Activated naive CD8-positive, alpha-beta T cell treated with anti-CD3 and anti-CD28 coated beads, Interleukin-2, amount 10 ng/mL, durations not matched to agents 7 days and 5 days (primary cell): ENCODE data around the gene PKP4. TPM values are rescaled to one million over a fixed set of nuclear protein-coding genes. Genes with fewer than 3 reads are reported as not detected.

Experiments used
- ATAC-seq: fragments of 150-1000 bp; cut with Tn5 transposase; one replicate; pipeline ENCODE4 v1.10.0; 2021; ENCODE audit warnings: low read depth, moderate library complexity
- POLR2A ChIA-PET: fragments of 350-600 bp; sonication (Branson Sonifier 250); formaldehyde crosslinking; loops from one replicate; lab custom pipeline; 2021; ENCODE audit warnings: antibody characterized with exemption; lab: Charles Lee
- DNase-seq: peaks from one replicate; pipeline ENCODE4 v3.0.0; 2021
- H3K27ac Mint-ChIP-seq: one replicate; pipeline ENCODE4 v1.8.0; 2022; ENCODE audit warnings: mild to moderate bottlenecking, mixed read lengths
- H3K27me3 Mint-ChIP-seq: one replicate; pipeline ENCODE4 v1.8.0; 2022; ENCODE audit warnings: mild to moderate bottlenecking, moderate library complexity, mixed read lengths
- H3K36me3 Mint-ChIP-seq: one replicate; pipeline ENCODE4 v1.8.0; 2021; ENCODE audit warnings: mild to moderate bottlenecking, mixed read lengths
- H3K4me1 Mint-ChIP-seq: one replicate; pipeline ENCODE4 v1.8.0; 2021; ENCODE audit warnings: mixed read lengths
- H3K4me3 Mint-ChIP-seq: one replicate; pipeline ENCODE4 v1.8.0; 2022; ENCODE audit warnings: mild to moderate bottlenecking, moderate library complexity, mixed read lengths
- H3K9me3 Mint-ChIP-seq: one replicate; pipeline ENCODE4 v1.8.0; 2021; ENCODE audit warnings: mixed read lengths
- total RNA-seq, 2 experiments: library from RNA; stranded (reverse); gene quantifications; one replicate each; pipeline ENCODE4 v1.2.3, GENCODE V29; 2021

PKP4 gene
- total RNA-seq, 2 experiments from 2014 or later: 37.0 to 37.8 TPM

GRCh38 chr2:158553257-158553656 lies 96.5 kb downstream of the PKP4 start:
- Mint-ChIP-seq H3K27ac (no peak overlapping the region), H3K27me3 (no peaks in the 10 kb centered on the region), H3K4me3 (no peak overlapping the region), H3K9me3 (no peaks in the 10 kb centered on the region), H3K36me3 (peaks cover 6% of the 10 kb centered on the region), H3K4me1 (no peaks in the 10 kb centered on the region)
- POLR2A ChIA-PET: no interaction called here
- no peak for ATAC-seq
- no peak for DNase-seq

GRCh38 chr2:158554996-158555395 lies 98.2 kb downstream of the PKP4 start:
- DNase-seq: no peak
- POLR2A ChIA-PET: no interaction called here

GRCh38 chr2:158556124-158556523 lies 99.4 kb downstream of the PKP4 start:
- H3K4me1 Mint-ChIP-seq: peaks cover 2% of the 10 kb centered on the region
- no peak for ATAC-seq
- H3K36me3 Mint-ChIP-seq: peaks cover 8% of the 10 kb centered on the region
- DNase-seq: no peak
- H3K27me3 Mint-ChIP-seq: no peaks in the 10 kb centered on the region
- H3K9me3 Mint-ChIP-seq: no peaks in the 10 kb centered on the region
- H3K27ac Mint-ChIP-seq: no peak overlapping the region
- POLR2A ChIA-PET: no interaction called here
- no peak overlapping the region for H3K4me3 Mint-ChIP-seq

More at GRCh38 chr2:158554996-158555395, 98.2 kb downstream of the PKP4 start:
- Mint-ChIP-seq H3K27ac (no peak overlapping the region), H3K9me3 (no peaks in the 10 kb centered on the region), H3K27me3 (no peaks in the 10 kb centered on the region), H3K4me3 (no peak overlapping the region), H3K4me1 (peaks cover 2% of the 10 kb centered on the region), H3K36me3 (peaks cover 8% of the 10 kb centered on the region)
- no peak for ATAC-seq

- Mint-ChIP-seq H3K27ac (no peak overlapping the region), H3K4me3 (no peak overlapping the region), H3K27me3 (no peaks in the 10 kb centered on the region), H3K9me3 (no peaks in the 10 kb centered on the region), H3K4me1 (peaks cover 2% of the 10 kb centered on the region), H3K36me3 (peaks cover 6% of the 10 kb centered on the region)
- POLR2A ChIA-PET: no interaction called here
- no peak for DNase-seq
- ATAC-seq: no peak
Measured at GRCh38 chr2:158557752-158558151, 101.0 kb downstream of the PKP4 start.

- H3K36me3 Mint-ChIP-seq: peaks cover 6% of the 10 kb centered on the region
- ATAC-seq (no peak), DNase-seq (no peak)
- no peaks in the 10 kb centered on the region for H3K9me3 Mint-ChIP-seq
- no peak overlapping the region for H3K4me3 Mint-ChIP-seq
- peaks cover 2% of the 10 kb centered on the region for H3K4me1 Mint-ChIP-seq
- POLR2A ChIA-PET: no interaction called here
- no peak overlapping the region for H3K27ac Mint-ChIP-seq
- no peaks in the 10 kb centered on the region for H3K27me3 Mint-ChIP-seq
Measured at GRCh38 chr2:158559252-158559651, 102.5 kb downstream of the PKP4 start.

GRCh38 chr2:158560259-158560658 lies 103.5 kb downstream of the PKP4 start:
- peaks cover 6% of the 10 kb centered on the region for H3K36me3 Mint-ChIP-seq
- no peak for DNase-seq
- no peak for ATAC-seq
- no peaks in the 10 kb centered on the region for H3K9me3 Mint-ChIP-seq
- H3K27ac Mint-ChIP-seq: no peak overlapping the region
- no peaks in the 10 kb centered on the region for H3K27me3 Mint-ChIP-seq
- peaks cover 2% of the 10 kb centered on the region for H3K4me1 Mint-ChIP-seq
- H3K4me3 Mint-ChIP-seq: no peak overlapping the region
- POLR2A ChIA-PET: no interaction called here

- Mint-ChIP-seq H3K4me1 (peaks cover 2% of the 10 kb centered on the region), H3K36me3 (peaks cover 6% of the 10 kb centered on the region), H3K4me3 (no peak overlapping the region), H3K27ac (no peak overlapping the region), H3K9me3 (no peaks in the 10 kb centered on the region), H3K27me3 (no peaks in the 10 kb centered on the region)
- DNase-seq: no peak
- POLR2A ChIA-PET: no interaction called here
- no peak for ATAC-seq
Measured at GRCh38 chr2:158561054-158561453, 104.3 kb downstream of the PKP4 start.

- DNase-seq (no peak), ATAC-seq (no peak)
- Mint-ChIP-seq H3K27me3 (no peaks in the 10 kb centered on the region), H3K4me1 (no peaks in the 10 kb centered on the region), H3K27ac (no peak overlapping the region), H3K9me3 (peaks cover 3% of the 10 kb centered on the region), H3K4me3 (no peak overlapping the region), H3K36me3 (peaks cover 7% of the 10 kb centered on the region)
- POLR2A ChIA-PET: no interaction called here
Measured at GRCh38 chr2:158567208-158567607, 110.5 kb downstream of the PKP4 start.

- H3K36me3 Mint-ChIP-seq: peaks cover 7% of the 10 kb centered on the region
Measured at GRCh38 chr2:158569284-158569683, 112.5 kb downstream of the PKP4 start.

GRCh38 chr2:158570869-158571268 lies 114.1 kb downstream of the PKP4 start:
- ATAC-seq (no peak), DNase-seq (no peak)
- POLR2A ChIA-PET: no interaction called here
- no peaks in the 10 kb centered on the region for H3K4me1 Mint-ChIP-seq
- H3K27ac Mint-ChIP-seq: no peak overlapping the region
- H3K9me3 Mint-ChIP-seq: peaks cover 3% of the 10 kb centered on the region
- H3K36me3 Mint-ChIP-seq: peaks cover 7% of the 10 kb centered on the region
- no peaks in the 10 kb centered on the region for H3K27me3 Mint-ChIP-seq
- no peak overlapping the region for H3K4me3 Mint-ChIP-seq

More at GRCh38 chr2:158569284-158569683, 112.5 kb downstream of the PKP4 start:
- H3K27me3 Mint-ChIP-seq: no peaks in the 10 kb centered on the region
- H3K4me1 Mint-ChIP-seq: no peaks in the 10 kb centered on the region
- ATAC-seq (no peak), DNase-seq (no peak)
- peaks cover 3% of the 10 kb centered on the region for H3K9me3 Mint-ChIP-seq
- no peak overlapping the region for H3K27ac Mint-ChIP-seq
- H3K4me3 Mint-ChIP-seq: no peak overlapping the region
- POLR2A ChIA-PET: no interaction called here

GRCh38 chr2:158573739-158574138 lies 117.0 kb downstream of the PKP4 start:
- peaks cover 1% of the 10 kb centered on the region for H3K9me3 Mint-ChIP-seq
- no peak overlapping the region for H3K27ac Mint-ChIP-seq
- DNase-seq (no peak), ATAC-seq (no peak)
- no peaks in the 10 kb centered on the region for H3K27me3 Mint-ChIP-seq
- POLR2A ChIA-PET: no interaction called here
- H3K4me3 Mint-ChIP-seq: no peak overlapping the region
- no peaks in the 10 kb centered on the region for H3K4me1 Mint-ChIP-seq
- peaks cover 4% of the 10 kb centered on the region for H3K36me3 Mint-ChIP-seq

- POLR2A ChIA-PET: no interaction called here
- H3K27me3 Mint-ChIP-seq: no peaks in the 10 kb centered on the region
- H3K27ac Mint-ChIP-seq: no peak overlapping the region
- H3K4me3 Mint-ChIP-seq: no peak overlapping the region
- peaks cover 1% of the 10 kb centered on the region for H3K9me3 Mint-ChIP-seq
- peaks cover 6% of the 10 kb centered on the region for H3K36me3 Mint-ChIP-seq
- ATAC-seq (no peak), DNase-seq (no peak)
- peaks cover 1% of the 10 kb centered on the region for H3K4me1 Mint-ChIP-seq
Measured at GRCh38 chr2:158575051-158575635, 118.4 kb downstream of the PKP4 start.

- no peak for ATAC-seq
Measured at GRCh38 chr2:158577141-158577540, 120.4 kb downstream of the PKP4 start.

GRCh38 chr2:158578703-158579330 lies 122.1 kb downstream of the PKP4 start:
- Mint-ChIP-seq H3K4me1 (peaks cover 1% of the 10 kb centered on the region), H3K36me3 (peaks cover 7% of the 10 kb centered on the region), H3K27ac (no peak overlapping the region), H3K27me3 (no peaks in the 10 kb centered on the region), H3K9me3 (no peaks in the 10 kb centered on the region), H3K4me3 (no peak overlapping the region)
- DNase-seq (no peak), ATAC-seq (no peak)
- POLR2A ChIA-PET: no interaction called here

More at GRCh38 chr2:158577141-158577540, 120.4 kb downstream of the PKP4 start:
- Mint-ChIP-seq H3K27me3 (no peaks in the 10 kb centered on the region), H3K4me3 (no peak overlapping the region), H3K4me1 (peaks cover 1% of the 10 kb centered on the region), H3K27ac (no peak overlapping the region), H3K9me3 (no peaks in the 10 kb centered on the region), H3K36me3 (peaks cover 7% of the 10 kb centered on the region)
- POLR2A ChIA-PET: no interaction called here
- no peak for DNase-seq
